Smooth muscle cell (in vitro differentiated cells): ENCODE data around the gene RAB35. TPM values are rescaled to one million over a fixed set of nuclear protein-coding genes. Genes with fewer than 3 reads are reported as not detected.

Experiments
- DNase-seq: peaks from one replicate; lab custom pipeline; 2025; ENCODE audit not compliant: unreplicated experiment; lab: John Stamatoyannopoulos, UW
- H2AFZ ChIP-seq: fragments of 200-600 bp; sonication (generic); 2 replicates; pipeline ENCODE4 v1.6.0; 2016; ENCODE audit warnings: antibody characterized with exemption, low read depth, mild to moderate bottlenecking
- H3F3A ChIP-seq: fragments of 200-600 bp; sonication (generic); 2 replicates; pipeline ENCODE4 v1.6.0; 2017; ENCODE audit warnings: antibody characterized with exemption, low read depth
- H3K27ac ChIP-seq: fragments of 200-600 bp; sonication (generic); 2 replicates; pipeline ENCODE4 v1.5.1; 2016; ENCODE audit warnings: low read depth, mild to moderate bottlenecking
- H3K27me3 ChIP-seq: fragments of 200-600 bp; sonication (generic); 2 replicates; pipeline ENCODE4 v1.6.1; 2016; ENCODE audit warnings: low read depth, mild to moderate bottlenecking
- H3K36me3 ChIP-seq: fragments of 200-600 bp; sonication (generic); 2 replicates; pipeline ENCODE4 v1.5.1; 2016; ENCODE audit warnings: low read depth
- H3K4me1 ChIP-seq: fragments of 200-600 bp; sonication (generic); 2 replicates; pipeline ENCODE4 v1.5.1; 2016; ENCODE audit warnings: low read depth
- H3K4me2 ChIP-seq: fragments of 200-600 bp; sonication (generic); 2 replicates; pipeline ENCODE4 v1.6.0; 2016; ENCODE audit warnings: mild to moderate bottlenecking
- H3K4me3 ChIP-seq: fragments of 200-600 bp; sonication (generic); 2 replicates; pipeline ENCODE4 v1.5.1; 2016; ENCODE audit warnings: mild to moderate bottlenecking
- H3K79me2 ChIP-seq: fragments of 200-600 bp; sonication (generic); 2 replicates; pipeline ENCODE4 v1.6.0; 2016; ENCODE audit warnings: low read depth, mild to moderate bottlenecking
- H3K9ac ChIP-seq: fragments of 200-600 bp; sonication (generic); 2 replicates; pipeline ENCODE4 v1.6.0; 2016; ENCODE audit warnings: low read depth
- H3K9me3 ChIP-seq: fragments of 200-600 bp; sonication (generic); replicated peaks from 2 replicates; pipeline ENCODE4 v1.5.1; 2016; ENCODE audit warnings: low read depth
- H4K20me1 ChIP-seq: fragments of 200-600 bp; sonication (generic); 2 replicates; pipeline ENCODE4 v1.6.0; 2016; ENCODE audit warnings: low read depth
- CTCF ChIP-seq: fragments of 200-600 bp; sonication (generic); IDR thresholded peaks from 2 replicates; pipeline ENCODE4 v1.5.1; 2017; ENCODE audit warnings: borderline replicate concordance, mild to moderate bottlenecking, antibody characterized with exemption; ENCODE audit not compliant: insufficient read depth, poor library complexity, severe bottlenecking
- WGBS: methylation state at CpG from one replicate; pipeline ENCODE4 v1.1.7; 2016; ENCODE audit warnings: low lambda C conversion rate; 5-methylcytosine and 5-hydroxymethylcytosine counted together
- polyA plus RNA-seq: library from polyadenylated mRNA; unstranded; fragments of >200 nt; fragmentation: Nextera tagmentation; extraction: Ambion mirVana; gene quantifications from 2 replicates; pipeline ENCODE4 v1.2.1, GENCODE V29; 2016
- total RNA-seq: library from RNA; depleted of rRNA; stranded (reverse); fragments of >200 nt; gene quantifications from 2 replicates; pipeline ENCODE4 v1.2.3, GENCODE V29; 2014

The RAB35 gene
- total and polyA plus RNA-seq, 2 experiments from 2014 or later: 19.1 to 19.3 TPM

- H3K4me1 ChIP-seq: no peaks in the 10 kb centered on the region
- H4K20me1 ChIP-seq: no peaks in the 10 kb centered on the region
- H3K36me3 ChIP-seq: no peaks in the 10 kb centered on the region
- no peak overlapping the region for H3K27ac ChIP-seq
- H3K4me2 ChIP-seq: no peak overlapping the region
- H3F3A ChIP-seq: no peaks in the 10 kb centered on the region
- no peak overlapping the region for H2AFZ ChIP-seq
- H3K4me3 ChIP-seq: no peak overlapping the region
- DNase-seq: no peak
- TF ChIP-seq CTCF: no peak
- H3K79me2 ChIP-seq: no peaks in the 10 kb centered on the region
- WGBS: 84% methylated on average over 5 of the region's 5 CpGs
- H3K9ac ChIP-seq: no peak overlapping the region
- H3K9me3 ChIP-seq: no peaks in the 10 kb centered on the region
- H3K27me3 ChIP-seq: no peaks in the 10 kb centered on the region
Measured at GRCh38 chr12:120060717-120061116, 55.8 kb downstream of the RAB35 start.

- no peaks in the 10 kb centered on the region for H3K79me2 ChIP-seq
- H3F3A ChIP-seq: no peaks in the 10 kb centered on the region
- no peak overlapping the region for H3K4me3 ChIP-seq
- H3K27me3 ChIP-seq: no peaks in the 10 kb centered on the region
- no peak overlapping the region for H3K27ac ChIP-seq
- H2AFZ ChIP-seq: no peak overlapping the region
- no peak for TF ChIP-seq CTCF
- 94% methylated on average over 1 of the region's 1 CpG for WGBS
- no peaks in the 10 kb centered on the region for H3K36me3 ChIP-seq
- no peak overlapping the region for H3K4me2 ChIP-seq
- no peak overlapping the region for H3K9ac ChIP-seq
- no peaks in the 10 kb centered on the region for H4K20me1 ChIP-seq
- H3K9me3 ChIP-seq: no peaks in the 10 kb centered on the region
- no peak for DNase-seq
- no peaks in the 10 kb centered on the region for H3K4me1 ChIP-seq
Measured at GRCh38 chr12:120060196-120060595, 56.4 kb downstream of the RAB35 start.

GRCh38 chr12:120056739-120057138 is 59.8 kb downstream of the RAB35 start:
- H3K9ac ChIP-seq: no peak overlapping the region
- 92% methylated on average over 5 of the region's 5 CpGs for WGBS
- H3K27ac ChIP-seq: no peak overlapping the region
- H3K9me3 ChIP-seq: no peaks in the 10 kb centered on the region
- no peaks in the 10 kb centered on the region for H3K36me3 ChIP-seq
- H3K27me3 ChIP-seq: no peaks in the 10 kb centered on the region
- TF ChIP-seq CTCF: no peak
- H3F3A ChIP-seq: no peaks in the 10 kb centered on the region
- no peak for DNase-seq
- no peak overlapping the region for H2AFZ ChIP-seq
- no peak overlapping the region for H3K4me2 ChIP-seq
- H4K20me1 ChIP-seq: no peaks in the 10 kb centered on the region
- H3K79me2 ChIP-seq: no peaks in the 10 kb centered on the region
- H3K4me3 ChIP-seq: no peak overlapping the region
- H3K4me1 ChIP-seq: no peaks in the 10 kb centered on the region

GRCh38 chr12:120055231-120056000 is 61.1 kb downstream of the RAB35 start:
- no peaks in the 10 kb centered on the region for H3K9me3 ChIP-seq
- no peak overlapping the region for H3K9ac ChIP-seq
- H3K36me3 ChIP-seq: no peaks in the 10 kb centered on the region
- no peak for DNase-seq
- no peak overlapping the region for H3K4me2 ChIP-seq
- no peaks in the 10 kb centered on the region for H4K20me1 ChIP-seq
- no peak for TF ChIP-seq CTCF
- no peaks in the 10 kb centered on the region for H3F3A ChIP-seq
- no peaks in the 10 kb centered on the region for H3K27me3 ChIP-seq
- 89% methylated on average over 2 of the region's 2 CpGs for WGBS
- no peaks in the 10 kb centered on the region for H3K79me2 ChIP-seq
- H2AFZ ChIP-seq: no peak overlapping the region
- H3K4me3 ChIP-seq: no peak overlapping the region
- no peak overlapping the region for H3K27ac ChIP-seq
- no peaks in the 10 kb centered on the region for H3K4me1 ChIP-seq
